Aorta (tissue), 5 donors: Measurements from ENCODE around the gene SZT2. TPM values are rescaled to one million over a fixed set of nuclear protein-coding genes. Genes with fewer than 3 reads are reported as not detected.

Source experiments
- ATAC-seq: fragments of 200-7000 bp; cut with Tn5 transposase; one replicate; pipeline ENCODE4 v1.9.1; 2022; ENCODE audit warnings: moderate library complexity; ENCODE audit not compliant: low FRiP score
- DNase-seq, 2 donors: peaks; one replicate each; pipeline ENCODE4 v3.0.0-alpha.2; 2020
- H3K27ac ChIP-seq, 2 donors: one replicate each; pipeline ENCODE4 v1.5.1; 2013; ENCODE audit warnings: low read length in 2 of 2, mild to moderate bottlenecking in 2 of 2, moderate library complexity in 2 of 2, control low read depth in 1 of 2, inconsistent platforms in 1 of 2, low read depth in 1 of 2
- H3K27me3 ChIP-seq, 2 donors: one replicate each; pipeline ENCODE4 v1.6.1; 2013; ENCODE audit warnings: control low read depth in 1 of 2, low read length in 1 of 2, mild to moderate bottlenecking in 1 of 2, moderate library complexity in 1 of 2; ENCODE audit not compliant: insufficient read depth in 2 of 2, control insufficient read depth in 1 of 2
- H3K36me3 ChIP-seq, 2 donors: one replicate each; pipeline ENCODE4 v1.6.1; 2013; ENCODE audit warnings: control low read depth in 1 of 2, low read length in 1 of 2, mild to moderate bottlenecking in 1 of 2; ENCODE audit not compliant: insufficient read depth in 2 of 2, control insufficient read depth in 1 of 2
- H3K4me1 ChIP-seq, 2 donors: one replicate each; pipeline ENCODE4 v1.6.1; 2013; ENCODE audit warnings: low read length in 2 of 2, control low read depth in 1 of 2, mild to moderate bottlenecking in 1 of 2, moderate library complexity in 1 of 2; ENCODE audit not compliant: insufficient read depth in 2 of 2, control insufficient read depth in 1 of 2
- H3K4me3 ChIP-seq, 2 donors: one replicate each; pipeline ENCODE4 v1.5.1; 2013; ENCODE audit warnings: low read length in 2 of 2, control low read depth in 1 of 2, mild to moderate bottlenecking in 1 of 2
- H3K9me3 ChIP-seq: one replicate; pipeline ENCODE4 v1.6.1; 2013; ENCODE audit warnings: mild to moderate bottlenecking, low read length; ENCODE audit not compliant: control insufficient read depth
- WGBS, 2 donors: extraction: QIAGEN DNeasy Blood & Tissue Kit; methylation state at CpG; one replicate each; pipeline ENCODE4 v1.1.7; 2013; 5-methylcytosine and 5-hydroxymethylcytosine counted together
- intact Hi-C, 2 donors: fragments of 100-400 bp; cut with DNase I; formaldehyde crosslinking; loops; one replicate each; pipeline versions ENCODE4 v1.14.2 to v1.15.0; 2022
- polyA plus RNA-seq, 2 donors: library from polyadenylated mRNA; stranded (reverse); fragments of 200-250 nt; gene quantifications; one replicate each; pipeline ENCODE4 v1.2.3, GENCODE V29; 2013
- total RNA-seq, 2 donors: library from RNA; stranded (reverse); fragmentation: NEBNext Ultra II Directional; extraction: Animal tissue kit (Norgen Biotek cat#: 25700); gene quantifications; one replicate each; pipeline ENCODE4 v1.2.1, GENCODE V29; 2021
- donor health status: healthy with polysubstance abuse.
- donor health status: Bipolar disorder and iron deficiency.
- donor health status: DM: no; HTN: no; CAD: no.
- donor health status: DM: no; HTN: no; CAD: no.
- donor health status: DM: yes; HTN: yes; CAD: no.

SZT2 gene
- total and polyA plus RNA-seq, 4 donors, result 5.6 to 91.5 (median 46.6) TPM

DNA sequence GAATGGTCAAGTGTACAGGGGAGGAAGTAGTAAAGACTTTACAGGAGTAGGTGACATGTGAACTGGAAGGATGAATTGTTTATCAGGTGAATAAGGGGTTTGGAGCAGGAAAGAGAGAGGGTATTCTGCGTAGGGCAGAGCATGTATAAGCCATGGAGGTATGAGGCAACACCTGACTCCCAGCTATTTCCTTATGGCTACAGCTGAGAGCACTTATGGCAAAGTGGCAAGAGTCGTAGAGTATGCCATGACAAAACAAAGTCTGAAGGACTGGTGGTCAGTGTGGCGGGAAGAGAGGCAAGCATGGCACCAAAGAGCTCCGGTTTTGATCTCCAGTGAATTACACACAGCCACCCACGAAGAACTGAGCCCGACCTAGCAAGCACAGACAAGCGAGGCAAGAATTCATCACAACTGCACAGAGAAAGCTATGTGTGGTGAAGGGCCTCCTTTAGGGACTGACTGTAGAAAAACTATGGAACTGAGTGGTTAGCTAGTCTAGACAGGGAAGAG, 12.9 kb upstream of the SZT2 start:
- no peak for ATAC-seq
- Histone ChIP-seq H3K36me3 (peaks cover 0 to 2% of the 10 kb centered on the region in 2 donors), H3K27ac (no peak overlapping the region), H3K4me3 (no peak overlapping the region), H3K9me3 (no peaks in the 10 kb centered on the region), H3K4me1 (no peaks in the 10 kb centered on the region), H3K27me3 (no peaks in the 10 kb centered on the region)
- 83 to 92% methylated on average over 7 of the region's 7 CpGs for WGBS, 2 donors
- intact Hi-C loops, result no loop called here
- no peak for DNase-seq

DNA sequence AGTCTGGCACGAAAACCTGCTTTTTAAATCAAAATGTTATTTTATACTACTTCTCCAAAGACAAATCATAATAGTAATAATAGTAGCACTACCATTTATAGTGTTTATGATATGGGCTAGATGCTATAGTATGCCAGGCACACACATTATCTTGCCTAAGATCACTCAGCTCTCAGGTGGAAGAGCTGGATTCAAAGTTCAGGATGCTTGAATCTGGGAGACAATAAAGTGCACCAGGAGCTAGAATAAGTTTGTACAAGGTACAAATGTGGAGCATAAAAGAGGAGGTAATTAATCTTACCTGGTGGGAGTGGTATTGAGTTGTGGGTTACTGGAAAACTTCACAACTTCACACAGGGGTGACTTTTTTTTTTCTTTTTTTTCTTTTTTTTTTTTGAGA, 11.9 kb upstream of the SZT2 start:
- Histone ChIP-seq H3K27ac (no peak overlapping the region), H3K9me3 (no peaks in the 10 kb centered on the region), H3K4me1 (no peaks in the 10 kb centered on the region), H3K27me3 (no peaks in the 10 kb centered on the region), H3K4me3 (no peak overlapping the region), H3K36me3 (peaks cover 0 to 2% of the 10 kb centered on the region in 2 donors)
- 87 to 96% methylated on average over 1 of the region's 1 CpG for WGBS, 2 donors
- DNase-seq (no peak), ATAC-seq (no peak)
- intact Hi-C loops, result no loop called here

DNA sequence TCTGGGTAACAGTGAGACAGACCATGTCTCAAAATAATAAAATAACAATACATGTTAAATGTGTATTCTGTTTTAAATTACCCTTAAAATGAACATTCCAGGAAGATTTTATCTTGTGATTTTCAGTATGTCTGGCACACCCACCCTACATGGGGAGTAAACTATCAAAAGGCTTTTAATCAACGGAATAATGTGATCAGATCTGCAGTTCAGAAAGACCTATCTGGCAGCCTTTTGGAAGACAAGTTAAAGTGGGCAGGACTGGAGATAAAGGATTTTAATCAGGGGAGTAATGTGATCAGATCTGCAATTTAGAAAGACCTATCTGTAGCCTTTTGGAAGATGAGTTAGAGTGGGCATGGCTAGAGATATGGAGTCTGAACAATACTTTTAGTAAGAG, 10.2 kb upstream of the SZT2 start:
- DNase-seq (no peak), ATAC-seq (no peak)
- Histone ChIP-seq H3K4me1 (no peaks in the 10 kb centered on the region), H3K27ac (no peak overlapping the region), H3K9me3 (no peaks in the 10 kb centered on the region), H3K4me3 (no peak overlapping the region), H3K36me3 (peaks cover 9% of the 10 kb centered on the region in 2 donors), H3K27me3 (no peaks in the 10 kb centered on the region)
- WGBS, 2 donors, result 89 to 94% methylated on average over 1 of the region's 1 CpG
- intact Hi-C loops, result no loop called here

DNA sequence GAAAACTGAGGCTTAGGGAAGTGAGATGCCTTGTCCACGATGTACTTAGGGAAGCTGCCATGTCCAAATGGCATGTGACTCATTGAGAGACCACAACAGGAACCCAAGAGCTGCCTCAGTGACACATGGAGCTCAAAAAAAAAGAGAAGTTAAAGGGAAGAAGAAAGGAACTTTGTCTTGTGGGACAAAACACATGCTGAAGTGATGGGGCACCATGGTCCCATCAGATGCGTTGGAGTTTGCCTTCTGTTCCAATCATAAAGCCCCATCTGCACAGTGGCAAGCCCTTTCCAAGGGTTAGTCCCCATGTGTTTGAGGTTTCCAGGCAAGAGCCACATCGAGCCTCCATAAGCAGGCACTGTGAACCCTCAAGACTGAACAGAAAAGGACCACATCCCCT, 8.1 kb upstream of the SZT2 start:
- 74 to 82% methylated on average over 3 of the region's 3 CpGs for WGBS, 2 donors
- no peak for ATAC-seq
- no peak for DNase-seq
- Histone ChIP-seq H3K9me3 (no peaks in the 10 kb centered on the region), H3K27ac (no peak overlapping the region), H3K36me3 (peaks cover 13 to 16% of the 10 kb centered on the region in 2 donors), H3K4me1 (no peaks in the 10 kb centered on the region), H3K4me3 (no peak overlapping the region), H3K27me3 (no peaks in the 10 kb centered on the region)
- intact Hi-C loops, result no loop called here

DNA sequence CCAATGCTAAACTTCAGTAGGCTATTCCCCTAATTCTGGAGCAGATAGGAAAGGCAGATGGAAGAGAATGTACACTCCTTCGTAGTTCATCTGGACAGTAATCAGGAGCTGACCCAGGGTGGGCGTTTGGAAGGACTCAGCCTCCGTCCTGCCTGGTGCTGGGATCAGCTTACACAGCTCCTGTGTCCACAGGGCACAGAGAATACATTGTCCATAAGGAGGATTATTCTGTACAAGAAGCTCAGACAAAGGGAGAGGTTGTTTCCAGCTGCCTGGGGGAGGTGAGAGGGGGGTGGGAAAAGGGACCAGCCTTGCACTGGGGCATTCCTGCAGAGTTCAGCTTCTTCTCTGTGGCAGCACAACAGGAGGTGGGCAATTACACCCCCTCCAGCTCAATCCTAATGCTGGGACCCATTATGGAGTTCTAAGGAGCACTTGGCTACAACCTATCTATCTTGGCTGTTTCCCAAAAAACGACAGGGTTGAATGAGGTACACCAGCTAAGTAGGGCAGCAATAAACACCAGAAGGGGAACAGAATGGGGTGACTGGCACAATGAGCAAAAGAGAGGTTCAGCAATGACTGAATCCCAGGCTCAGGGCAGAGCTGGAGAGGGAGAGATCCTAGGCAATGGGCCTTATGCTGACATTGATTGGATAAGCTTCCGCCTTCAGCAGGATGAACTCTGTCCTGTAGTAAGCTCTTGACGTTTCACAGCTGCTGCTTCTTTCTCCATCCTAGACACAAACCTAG, 7.5 kb upstream of the SZT2 start:
- Histone ChIP-seq H3K4me3 (no peak overlapping the region), H3K36me3 (peaks cover 13 to 17% of the 10 kb centered on the region in 2 donors), H3K27ac (no peak overlapping the region), H3K4me1 (no peaks in the 10 kb centered on the region), H3K9me3 (no peaks in the 10 kb centered on the region), H3K27me3 (no peaks in the 10 kb centered on the region)
- intact Hi-C loops, result no loop called here
- ATAC-seq (no peak), DNase-seq (no peak)
- WGBS, 2 donors, result 52 to 55% methylated on average over 6 of the region's 6 CpGs

DNA sequence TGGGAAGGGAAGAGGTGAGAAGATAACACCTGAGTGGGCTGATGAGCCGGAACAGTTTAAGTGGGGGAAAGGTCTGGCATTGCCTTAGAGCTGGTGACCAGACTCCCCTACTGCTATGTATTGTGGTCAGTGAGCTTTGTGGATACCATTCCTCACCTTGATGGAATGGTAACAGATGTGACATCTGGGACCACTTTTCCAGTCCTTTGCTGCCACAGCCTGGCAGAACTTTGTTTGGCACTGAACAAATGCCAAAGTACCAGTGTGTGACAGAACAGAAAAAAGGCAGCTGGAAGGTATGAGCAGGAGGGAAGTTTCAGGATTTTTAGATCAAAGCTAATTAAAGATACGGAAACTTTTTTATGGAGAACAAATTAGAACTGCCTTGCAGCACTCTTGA, 6.2 kb upstream of the SZT2 start:
- intact Hi-C loops, result no loop called here
- DNase-seq (no peak), ATAC-seq (no peak)
- Histone ChIP-seq H3K27ac (no peak overlapping the region), H3K27me3 (no peaks in the 10 kb centered on the region), H3K4me3 (no peak overlapping the region), H3K9me3 (no peaks in the 10 kb centered on the region), H3K36me3 (peaks cover 13 to 17% of the 10 kb centered on the region in 2 donors), H3K4me1 (peaks cover 0 to 7% of the 10 kb centered on the region in 2 donors)
- WGBS, 2 donors, result 89 to 90% methylated on average over 2 of the region's 2 CpGs

DNA sequence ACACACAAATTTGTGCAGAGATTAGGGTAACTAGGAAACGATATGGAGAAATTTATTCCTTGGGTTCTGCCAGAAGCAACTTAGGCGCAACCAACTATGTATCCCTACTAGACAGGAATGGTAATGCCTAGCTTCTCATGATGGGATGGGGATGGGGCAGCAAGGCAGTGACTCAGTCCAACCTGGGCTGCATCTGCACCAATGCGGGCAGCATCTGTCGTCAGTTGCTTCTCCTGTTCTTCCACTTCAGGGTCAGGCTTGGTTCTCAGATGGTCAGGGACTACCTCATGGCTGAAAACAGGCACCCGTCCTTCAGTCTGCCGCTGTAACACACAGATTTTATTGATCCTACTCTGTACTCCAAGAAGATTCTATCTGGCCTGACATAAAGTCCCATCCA, 3.0 kb upstream of the SZT2 start:
- Histone ChIP-seq H3K4me1 (peaks cover 0 to 11% of the 10 kb centered on the region in 2 donors), H3K27ac (no peak overlapping the region), H3K4me3 (no peak overlapping the region), H3K9me3 (no peaks in the 10 kb centered on the region), H3K36me3 (peaks cover 13 to 17% of the 10 kb centered on the region in 2 donors), H3K27me3 (no peaks in the 10 kb centered on the region)
- no peak for DNase-seq
- ATAC-seq, result no peak
- WGBS, 2 donors, result 88 to 92% methylated on average over 6 of the region's 6 CpGs
- intact Hi-C loops, result no loop called here

DNA sequence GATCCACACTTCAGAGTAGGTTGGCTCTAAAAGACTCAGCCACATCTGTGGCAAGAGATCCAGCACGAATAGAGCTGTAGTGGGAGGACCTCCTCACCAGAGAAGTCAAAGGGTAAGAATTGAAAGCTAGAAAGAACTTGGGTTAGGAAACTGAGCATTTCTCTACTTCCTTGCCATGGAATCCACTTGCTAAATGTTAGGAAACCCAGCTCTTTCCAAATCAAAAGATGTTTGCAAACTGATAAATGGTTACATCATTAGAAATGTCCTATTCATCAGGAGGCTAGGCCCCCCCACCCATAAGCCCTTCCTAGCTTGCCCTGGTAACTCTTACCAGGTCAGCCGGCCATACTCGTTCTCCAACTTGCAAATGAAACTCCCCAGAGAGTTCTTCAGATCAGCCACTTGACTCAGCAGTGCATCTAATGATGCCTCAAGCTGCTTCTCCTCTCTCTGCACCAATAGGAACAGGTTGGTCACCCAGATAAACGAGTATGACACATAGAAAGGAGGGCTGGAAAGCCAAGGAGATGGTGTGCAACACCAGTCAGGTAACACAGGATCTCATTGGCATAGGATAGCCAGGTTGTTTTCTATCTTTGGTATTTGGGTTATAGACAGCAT, 1.6 kb upstream of the SZT2 start:
- 46 to 52% methylated on average over 4 of the region's 4 CpGs for WGBS, 2 donors
- H3K4me3 ChIP-seq, result no peak overlapping the region
- DNase-seq (no peak), ATAC-seq (no peak)
- H3K27me3 ChIP-seq, result no peaks in the 10 kb centered on the region
- H3K36me3 ChIP-seq, result peaks cover 13 to 16% of the 10 kb centered on the region in 2 donors
- intact Hi-C loops, result no loop called here
- H3K27ac ChIP-seq, result no peak overlapping the region
- H3K4me1 ChIP-seq, result peaks cover 0 to 11% of the 10 kb centered on the region in 2 donors
- no peaks in the 10 kb centered on the region for H3K9me3 ChIP-seq

DNA sequence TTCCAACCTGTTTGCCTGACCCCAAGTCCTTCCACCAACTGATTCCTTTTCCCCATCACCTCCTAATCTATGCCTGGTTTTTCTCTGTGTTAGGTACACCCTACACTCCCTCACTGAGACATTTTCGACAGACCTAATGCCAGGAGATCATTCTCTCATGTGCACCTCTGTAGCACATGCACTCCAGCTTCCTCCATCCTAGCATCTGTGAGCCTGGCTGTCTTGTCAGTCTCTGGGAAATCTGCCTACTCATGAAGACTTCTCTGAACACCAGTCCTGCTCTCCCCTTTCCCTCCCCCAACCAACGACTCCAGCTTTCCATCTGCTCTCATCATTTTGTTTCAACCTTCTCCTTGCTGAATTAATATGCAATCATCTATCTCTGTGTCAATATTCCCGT, 1.1 kb upstream of the SZT2 start:
- H3K9me3 ChIP-seq, result no peaks in the 10 kb centered on the region
- peak overlapping the region; percentile 22 to 47 for H3K4me3 ChIP-seq
- H3K4me1 ChIP-seq, result peaks cover 0 to 11% of the 10 kb centered on the region in 2 donors
- H3K27me3 ChIP-seq, result no peaks in the 10 kb centered on the region
- no peak for DNase-seq
- intact Hi-C loops, result loop anchor here in 1 of 2 donors (1.0 kb wide), 1 partner anchor 20 kb away; the partner anchor contains the start of gene ELOVL1
- WGBS, 2 donors, result 27 to 35% methylated on average over 3 of the region's 3 CpGs
- H3K27ac ChIP-seq, result no peak overlapping the region
- H3K36me3 ChIP-seq, result peaks cover 10 to 16% of the 10 kb centered on the region in 2 donors
- no peak for ATAC-seq
